HepG2 (cell line): ENCODE results near the gene SYNE3. TPM values are rescaled to one million over a fixed set of nuclear protein-coding genes. Genes with fewer than 3 reads are reported as not detected.

Source experiments
- KAT7 ChIP-seq: IDR thresholded peaks from 2 replicates; pipeline ENCODE4 v1.6.1; 2018; ENCODE audit warnings: borderline replicate concordance, missing compliant biosample characterization
- MEF2D ChIP-seq: sonication (generic); formaldehyde crosslinking; IDR thresholded peaks from 2 replicates; pipeline ENCODE4 v1.5.1; 2020; ENCODE audit warnings: mild to moderate bottlenecking, missing genetic modification reagents
- MYC ChIP-seq: sonication (generic); formaldehyde crosslinking; IDR thresholded peaks from 2 replicates; pipeline ENCODE4 v1.9.0; 2021; ENCODE audit warnings: missing genetic modification reagents, borderline replicate concordance
- SP4 ChIP-seq: sonication (generic); formaldehyde crosslinking; IDR thresholded peaks from 2 replicates; pipeline ENCODE4 v1.8.1; 2023; ENCODE audit warnings: mild to moderate bottlenecking, missing genetic modification reagents
- TBX2 ChIP-seq: sonication (generic); formaldehyde crosslinking; IDR thresholded peaks from 2 replicates; pipeline ENCODE4 v1.5.0; 2020; ENCODE audit warnings: missing genetic modification reagents, mild to moderate bottlenecking, borderline replicate concordance
- ZNF792 ChIP-seq: IDR thresholded peaks from 2 replicates; pipeline ENCODE4 v1.6.1; 2016
- polyA plus RNA-seq, 8 experiments: library from polyadenylated mRNA; depleted of rRNA in 3 of 8; stranded (reverse) in 7 of 8; unstranded in 1 of 8; fragments of >200 nt; fragmentation: Illumina TruSeq in 4 of 8; extraction: Trizol in 4 of 8; gene quantifications; 2 replicates each; pipeline versions ENCODE4 v1.2.1 to v1.2.3, GENCODE V29; 2011 to 2016; ENCODE audit warnings: low read depth in 4 of 8, missing spikeins in 1 of 8, mixed read lengths in 1 of 8; ENCODE audit not compliant: insufficient read depth in 1 of 8
- total RNA-seq, 5 experiments: library from RNA; depleted of rRNA; stranded (reverse); fragments of >200 nt; fragmentation: Illumina TruSeq; extraction: Trizol; gene quantifications; 2 replicates each; pipeline ENCODE4 v1.2.3, GENCODE V29; 2016; ENCODE audit warnings: low read depth in 1 of 5
- TF ChIP-seq, protein P1 (sequence below), 2 experiments: fragments of 450-650 bp in 1 of 2; sonication (generic) in 1 of 2; formaldehyde crosslinking; IDR thresholded peaks; 2 replicates each; pipeline versions ENCODE4 v1.5.0 to v1.8.0; 2020 to 2022; ENCODE audit warnings: mild to moderate bottlenecking in 1 of 2, missing genetic modification reagents in 1 of 2
- TF ChIP-seq, protein P2 (sequence below): sonication (generic); formaldehyde crosslinking; IDR thresholded peaks from 2 replicates; pipeline ENCODE4 v1.4.0; 2020; ENCODE audit warnings: mild to moderate bottlenecking, missing genetic modification reagents
- TF ChIP-seq, protein P3 (sequence below): sonication (generic); formaldehyde crosslinking; IDR thresholded peaks from 2 replicates; pipeline ENCODE4 v1.4.0; 2020; ENCODE audit warnings: low read depth, mild to moderate bottlenecking, missing genetic modification reagents
- TF ChIP-seq, protein P4 (sequence below): sonication (generic); formaldehyde crosslinking; IDR thresholded peaks from 2 replicates; pipeline ENCODE4 v1.4.0; 2020; ENCODE audit warnings: missing genetic modification reagents; ENCODE audit errors: not compliant biosample characterization
- TF ChIP-seq, protein P5 (sequence below): sonication (generic); formaldehyde crosslinking; IDR thresholded peaks from 2 replicates; pipeline ENCODE4 v1.5.0; 2020; ENCODE audit warnings: missing genetic modification reagents
- TF ChIP-seq, protein P6 (sequence below): sonication (generic); formaldehyde crosslinking; IDR thresholded peaks from 2 replicates; pipeline ENCODE4 v1.4.0; 2020; ENCODE audit warnings: missing genetic modification reagents

Gene SYNE3
- total and polyA plus RNA-seq, 2 of the 13 experiments (the other 11 are each of a cell fraction or from before 2014, with no cell fraction given), result 7.8 to 8.0 TPM

DNA sequence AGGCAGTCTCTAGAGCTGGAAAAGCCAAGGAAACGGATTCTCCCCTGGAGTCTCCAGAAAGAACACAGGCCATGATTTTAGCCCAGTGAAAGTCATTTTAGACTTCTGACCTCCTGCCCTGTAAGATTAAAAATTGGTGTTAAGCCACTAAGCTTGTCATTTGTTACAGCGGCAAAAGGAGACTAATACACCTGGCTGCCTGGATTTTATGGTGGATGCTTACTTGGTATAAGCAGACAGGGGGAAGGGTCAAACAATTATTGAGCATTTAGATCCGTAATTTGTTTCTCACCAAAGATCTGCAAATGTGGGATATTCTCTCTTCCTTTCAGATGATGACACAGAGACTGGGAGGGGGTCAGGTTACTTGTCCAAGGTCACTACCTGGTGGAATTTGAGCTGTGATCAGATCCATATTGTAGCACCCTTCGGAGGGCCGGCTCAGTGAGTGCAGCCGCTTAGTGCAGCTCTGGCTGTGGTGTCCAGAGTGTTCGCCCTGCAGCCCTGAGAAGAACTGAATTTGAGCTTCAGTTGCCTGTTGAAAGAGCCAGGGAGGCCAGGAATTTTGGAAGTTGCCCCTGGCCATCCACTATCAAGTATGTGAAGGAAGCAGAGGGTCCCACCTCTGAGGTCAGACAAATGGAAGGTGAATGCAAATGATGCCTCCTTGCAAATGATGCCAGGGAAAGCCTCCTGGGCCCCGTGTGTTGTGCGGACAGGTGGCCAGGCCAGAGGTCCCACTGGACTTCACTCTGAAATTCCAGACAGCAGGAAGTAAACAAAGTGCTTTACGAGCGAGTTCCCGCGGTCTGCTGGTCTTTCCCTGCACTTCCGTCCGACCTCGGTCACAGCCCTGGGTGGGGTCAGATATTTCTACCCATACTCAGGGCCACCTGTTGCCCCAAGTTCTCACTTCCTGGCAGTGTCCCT is 33.5 kb upstream of the SYNE3 start (continued):
- TF ChIP-seq, protein P1, sequence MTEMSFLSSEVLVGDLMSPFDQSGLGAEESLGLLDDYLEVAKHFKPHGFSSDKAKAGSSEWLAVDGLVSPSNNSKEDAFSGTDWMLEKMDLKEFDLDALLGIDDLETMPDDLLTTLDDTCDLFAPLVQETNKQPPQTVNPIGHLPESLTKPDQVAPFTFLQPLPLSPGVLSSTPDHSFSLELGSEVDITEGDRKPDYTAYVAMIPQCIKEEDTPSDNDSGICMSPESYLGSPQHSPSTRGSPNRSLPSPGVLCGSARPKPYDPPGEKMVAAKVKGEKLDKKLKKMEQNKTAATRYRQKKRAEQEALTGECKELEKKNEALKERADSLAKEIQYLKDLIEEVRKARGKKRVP (CRISPR knock-in tag; IDR thresholded peaks at IDR 0.05), result peak in 1 of 2 experiments; percentile 70; a peak in 2 of 4 replicates
- no peak; the same call in 1 of the 2 replicates for TF ChIP-seq ZNF792 (CRISPR knock-in tag)
- peak; percentile 49 for TF ChIP-seq SP4 (CRISPR knock-in tag)
- peak; percentile 83; the same call in 1 of the 2 replicates for TF ChIP-seq MYC (CRISPR knock-in tag)
- peak; percentile 71 for TF ChIP-seq MEF2D (CRISPR knock-in tag)
- TF ChIP-seq, protein P2, sequence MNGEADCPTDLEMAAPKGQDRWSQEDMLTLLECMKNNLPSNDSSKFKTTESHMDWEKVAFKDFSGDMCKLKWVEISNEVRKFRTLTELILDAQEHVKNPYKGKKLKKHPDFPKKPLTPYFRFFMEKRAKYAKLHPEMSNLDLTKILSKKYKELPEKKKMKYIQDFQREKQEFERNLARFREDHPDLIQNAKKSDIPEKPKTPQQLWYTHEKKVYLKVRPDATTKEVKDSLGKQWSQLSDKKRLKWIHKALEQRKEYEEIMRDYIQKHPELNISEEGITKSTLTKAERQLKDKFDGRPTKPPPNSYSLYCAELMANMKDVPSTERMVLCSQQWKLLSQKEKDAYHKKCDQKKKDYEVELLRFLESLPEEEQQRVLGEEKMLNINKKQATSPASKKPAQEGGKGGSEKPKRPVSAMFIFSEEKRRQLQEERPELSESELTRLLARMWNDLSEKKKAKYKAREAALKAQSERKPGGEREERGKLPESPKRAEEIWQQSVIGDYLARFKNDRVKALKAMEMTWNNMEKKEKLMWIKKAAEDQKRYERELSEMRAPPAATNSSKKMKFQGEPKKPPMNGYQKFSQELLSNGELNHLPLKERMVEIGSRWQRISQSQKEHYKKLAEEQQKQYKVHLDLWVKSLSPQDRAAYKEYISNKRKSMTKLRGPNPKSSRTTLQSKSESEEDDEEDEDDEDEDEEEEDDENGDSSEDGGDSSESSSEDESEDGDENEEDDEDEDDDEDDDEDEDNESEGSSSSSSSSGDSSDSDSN (CRISPR knock-in tag), result peak; percentile 62; the same call in 1 of the 2 replicates
- TF ChIP-seq, protein P3, sequence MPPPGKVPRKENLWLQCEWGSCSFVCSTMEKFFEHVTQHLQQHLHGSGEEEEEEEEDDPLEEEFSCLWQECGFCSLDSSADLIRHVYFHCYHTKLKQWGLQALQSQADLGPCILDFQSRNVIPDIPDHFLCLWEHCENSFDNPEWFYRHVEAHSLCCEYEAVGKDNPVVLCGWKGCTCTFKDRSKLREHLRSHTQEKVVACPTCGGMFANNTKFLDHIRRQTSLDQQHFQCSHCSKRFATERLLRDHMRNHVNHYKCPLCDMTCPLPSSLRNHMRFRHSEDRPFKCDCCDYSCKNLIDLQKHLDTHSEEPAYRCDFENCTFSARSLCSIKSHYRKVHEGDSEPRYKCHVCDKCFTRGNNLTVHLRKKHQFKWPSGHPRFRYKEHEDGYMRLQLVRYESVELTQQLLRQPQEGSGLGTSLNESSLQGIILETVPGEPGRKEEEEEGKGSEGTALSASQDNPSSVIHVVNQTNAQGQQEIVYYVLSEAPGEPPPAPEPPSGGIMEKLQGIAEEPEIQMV (CRISPR knock-in tag), result peak; percentile 68; the same call in 1 of the 2 replicates
- TF ChIP-seq, protein P4, sequence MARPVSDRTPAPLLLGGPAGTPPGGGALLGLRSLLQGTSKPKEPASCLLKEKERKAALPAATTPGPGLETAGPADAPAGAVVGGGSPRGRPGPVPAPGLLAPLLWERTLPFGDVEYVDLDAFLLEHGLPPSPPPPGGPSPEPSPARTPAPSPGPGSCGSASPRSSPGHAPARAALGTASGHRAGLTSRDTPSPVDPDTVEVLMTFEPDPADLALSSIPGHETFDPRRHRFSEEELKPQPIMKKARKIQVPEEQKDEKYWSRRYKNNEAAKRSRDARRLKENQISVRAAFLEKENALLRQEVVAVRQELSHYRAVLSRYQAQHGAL (CRISPR knock-in tag), result no peak
- TF ChIP-seq, protein P5, sequence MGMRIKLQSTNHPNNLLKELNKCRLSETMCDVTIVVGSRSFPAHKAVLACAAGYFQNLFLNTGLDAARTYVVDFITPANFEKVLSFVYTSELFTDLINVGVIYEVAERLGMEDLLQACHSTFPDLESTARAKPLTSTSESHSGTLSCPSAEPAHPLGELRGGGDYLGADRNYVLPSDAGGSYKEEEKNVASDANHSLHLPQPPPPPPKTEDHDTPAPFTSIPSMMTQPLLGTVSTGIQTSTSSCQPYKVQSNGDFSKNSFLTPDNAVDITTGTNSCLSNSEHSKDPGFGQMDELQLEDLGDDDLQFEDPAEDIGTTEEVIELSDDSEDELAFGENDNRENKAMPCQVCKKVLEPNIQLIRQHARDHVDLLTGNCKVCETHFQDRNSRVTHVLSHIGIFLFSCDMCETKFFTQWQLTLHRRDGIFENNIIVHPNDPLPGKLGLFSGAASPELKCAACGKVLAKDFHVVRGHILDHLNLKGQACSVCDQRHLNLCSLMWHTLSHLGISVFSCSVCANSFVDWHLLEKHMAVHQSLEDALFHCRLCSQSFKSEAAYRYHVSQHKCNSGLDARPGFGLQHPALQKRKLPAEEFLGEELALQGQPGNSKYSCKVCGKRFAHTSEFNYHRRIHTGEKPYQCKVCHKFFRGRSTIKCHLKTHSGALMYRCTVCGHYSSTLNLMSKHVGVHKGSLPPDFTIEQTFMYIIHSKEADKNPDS (CRISPR knock-in tag), result no peak
- TF ChIP-seq TBX2, result peak; percentile 85
- TF ChIP-seq, protein P6, sequence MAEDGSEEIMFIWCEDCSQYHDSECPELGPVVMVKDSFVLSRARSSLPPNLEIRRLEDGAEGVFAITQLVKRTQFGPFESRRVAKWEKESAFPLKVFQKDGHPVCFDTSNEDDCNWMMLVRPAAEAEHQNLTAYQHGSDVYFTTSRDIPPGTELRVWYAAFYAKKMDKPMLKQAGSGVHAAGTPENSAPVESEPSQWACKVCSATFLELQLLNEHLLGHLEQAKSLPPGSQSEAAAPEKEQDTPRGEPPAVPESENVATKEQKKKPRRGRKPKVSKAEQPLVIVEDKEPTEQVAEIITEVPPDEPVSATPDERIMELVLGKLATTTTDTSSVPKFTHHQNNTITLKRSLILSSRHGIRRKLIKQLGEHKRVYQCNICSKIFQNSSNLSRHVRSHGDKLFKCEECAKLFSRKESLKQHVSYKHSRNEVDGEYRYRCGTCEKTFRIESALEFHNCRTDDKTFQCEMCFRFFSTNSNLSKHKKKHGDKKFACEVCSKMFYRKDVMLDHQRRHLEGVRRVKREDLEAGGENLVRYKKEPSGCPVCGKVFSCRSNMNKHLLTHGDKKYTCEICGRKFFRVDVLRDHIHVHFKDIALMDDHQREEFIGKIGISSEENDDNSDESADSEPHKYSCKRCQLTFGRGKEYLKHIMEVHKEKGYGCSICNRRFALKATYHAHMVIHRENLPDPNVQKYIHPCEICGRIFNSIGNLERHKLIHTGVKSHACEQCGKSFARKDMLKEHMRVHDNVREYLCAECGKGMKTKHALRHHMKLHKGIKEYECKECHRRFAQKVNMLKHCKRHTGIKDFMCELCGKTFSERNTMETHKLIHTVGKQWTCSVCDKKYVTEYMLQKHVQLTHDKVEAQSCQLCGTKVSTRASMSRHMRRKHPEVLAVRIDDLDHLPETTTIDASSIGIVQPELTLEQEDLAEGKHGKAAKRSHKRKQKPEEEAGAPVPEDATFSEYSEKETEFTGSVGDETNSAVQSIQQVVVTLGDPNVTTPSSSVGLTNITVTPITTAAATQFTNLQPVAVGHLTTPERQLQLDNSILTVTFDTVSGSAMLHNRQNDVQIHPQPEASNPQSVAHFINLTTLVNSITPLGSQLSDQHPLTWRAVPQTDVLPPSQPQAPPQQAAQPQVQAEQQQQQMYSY, result no peak
- TF ChIP-seq KAT7 (CRISPR knock-in tag), result 0 out of 2 replicates have a peak, but pooled peaks have one; percentile 61
